SK-N-SH (cell line): Measurements from ENCODE around the gene CHSY1. TPM values are rescaled to one million over a fixed set of nuclear protein-coding genes. Genes with fewer than 3 reads are reported as not detected.

Source experiments
- CTCF ChIA-PET: fragments of 300-600, 350-600 bp; formaldehyde crosslinking; extraction: SDS; loops from one replicate; lab custom pipeline; 2021; lab: Yijun Ruan, JAX
- POLR2A ChIA-PET: fragments of 350-600 bp; sonication (Branson Sonifier 250); formaldehyde crosslinking; extraction: SDS; loops from one replicate; lab custom pipeline; 2020; ENCODE audit warnings: antibody characterized with exemption, inconsistent platforms; lab: Yijun Ruan, JAX
- DNase-seq: peaks from one replicate; pipeline ENCODE4 v3.0.0; 2012
- H2AFZ ChIP-seq: fragments of 200-600 bp; sonication (generic); 2 replicates; pipeline ENCODE4 v1.8.1; 2016; ENCODE audit warnings: antibody characterized with exemption, mild to moderate bottlenecking, low read depth
- H3F3A ChIP-seq: fragments of 200-600 bp; sonication (generic); replicated peaks from 2 replicates; pipeline ENCODE3; 2016; ENCODE audit warnings: antibody characterized with exemption, mild to moderate bottlenecking; ENCODE audit not compliant: insufficient read depth
- H3K27ac ChIP-seq, 2 experiments: fragments of 200-500 bp in 1 of 2; fragments of 200-600 bp in 1 of 2; sonication (Bioruptor generic) in 1 of 2; sonication (generic), shearing (Covaris generic) in 1 of 2; 2 replicates each; pipeline versions ENCODE4 v1.5.1 to v1.6.1; 2014 to 2016; ENCODE audit warnings: low read depth in 2 of 2, inconsistent platforms in 1 of 2, low read length in 1 of 2, mild to moderate bottlenecking in 1 of 2, mixed read lengths in 1 of 2
- H3K27me3 ChIP-seq: fragments of 200-600 bp; sonication (generic), shearing (Covaris generic); 2 replicates; pipeline ENCODE4 v1.6.1; 2016; ENCODE audit warnings: mixed run types; ENCODE audit not compliant: insufficient read depth
- H3K36me3 ChIP-seq, 2 experiments: fragments of 200-500 bp in 1 of 2; fragments of 200-600 bp in 1 of 2; sonication (Bioruptor generic) in 1 of 2; sonication (generic) in 1 of 2; replicated peaks in 1 of 2; 2 replicates each; pipeline versions ENCODE3 to v1.5.1; 2014 to 2016; ENCODE audit warnings: low read length in 1 of 2, mild to moderate bottlenecking in 1 of 2; ENCODE audit not compliant: insufficient read depth in 2 of 2, control insufficient read depth in 1 of 2
- H3K4me1 ChIP-seq, 2 experiments: fragments of 200-500 bp in 1 of 2; fragments of 200-600 bp in 1 of 2; sonication (Bioruptor generic) in 1 of 2; sonication (generic), shearing (Covaris generic) in 1 of 2; 2 replicates each; pipeline versions ENCODE4 v1.5.1 to v1.6.1; 2014 to 2016; ENCODE audit warnings: low read depth in 1 of 2, low read length in 1 of 2, mixed run types in 1 of 2; ENCODE audit not compliant: insufficient read depth in 2 of 2, control insufficient read depth in 1 of 2
- H3K4me2 ChIP-seq: fragments of 200-600 bp; sonication (generic), shearing (Covaris generic); 2 replicates; pipeline ENCODE4 v1.6.1; 2017; ENCODE audit warnings: mixed run types
- H3K4me3 ChIP-seq, 2 experiments: fragments of 200-500 bp in 1 of 2; fragments of 200-600 bp in 1 of 2; sonication (Bioruptor generic) in 1 of 2; sonication (generic), shearing (Covaris generic) in 1 of 2; 2 replicates each; pipeline versions ENCODE4 v1.5.1 to v1.8.1; 2014 to 2016; ENCODE audit warnings: low read depth in 2 of 2, inconsistent platforms in 1 of 2, low read length in 1 of 2, mild to moderate bottlenecking in 1 of 2, mixed read lengths in 1 of 2, moderate library complexity in 1 of 2
- H3K79me2 ChIP-seq: fragments of 200-600 bp; sonication (generic); 2 replicates; pipeline ENCODE4 v1.8.1; 2017; ENCODE audit warnings: mild to moderate bottlenecking; ENCODE audit not compliant: insufficient read depth
- H3K9ac ChIP-seq: fragments of 200-600 bp; sonication (generic); 2 replicates; pipeline ENCODE4 v1.6.1; 2017; ENCODE audit warnings: mixed run types
- H3K9me2 ChIP-seq: fragments of 200-600 bp; sonication (generic); 2 replicates; pipeline ENCODE4 v1.6.1; 2017; ENCODE audit warnings: mixed run types
- H3K9me3 ChIP-seq: fragments of 200-600 bp; sonication (generic); 2 replicates; pipeline ENCODE4 v1.6.1; 2017; ENCODE audit warnings: mixed run types, mild to moderate bottlenecking, moderate library complexity
- H4K20me1 ChIP-seq: fragments of 200-600 bp; sonication (generic); 2 replicates; pipeline ENCODE4 v1.6.1; 2017; ENCODE audit warnings: mild to moderate bottlenecking, mixed run types; ENCODE audit not compliant: insufficient read depth
- FOSL2 ChIP-seq: IDR thresholded peaks from 2 replicates; pipeline ENCODE4 v1.4.0; 2012; ENCODE audit warnings: low read depth, mild to moderate bottlenecking, moderate library complexity, borderline replicate concordance
- FOXM1 ChIP-seq: IDR thresholded peaks from 2 replicates; pipeline ENCODE4 v1.4.0; 2012; ENCODE audit warnings: low read depth, mild to moderate bottlenecking
- IRF3 ChIP-seq: fragments of 150-350 bp; IDR thresholded peaks from 2 replicates; pipeline ENCODE4 v1.6.1; 2016; ENCODE audit warnings: mild to moderate bottlenecking, low read depth, low read length
- JUND ChIP-seq: IDR thresholded peaks from 2 replicates; pipeline ENCODE4 v1.4.0; 2012
- NFIC ChIP-seq: IDR thresholded peaks from 2 replicates; pipeline ENCODE4 v1.4.0; 2012; ENCODE audit warnings: borderline replicate concordance
- NRF1 ChIP-seq: IDR thresholded peaks from 2 replicates; pipeline ENCODE4 v1.6.1; 2012; ENCODE audit warnings: low read depth, mild to moderate bottlenecking, low read length
- POLR2AphosphoS5 ChIP-seq: IDR thresholded peaks from 2 replicates; pipeline ENCODE4 v1.6.1; 2012; ENCODE audit warnings: low read depth, low read length
- RCOR1 ChIP-seq: fragments of 150-350 bp; IDR thresholded peaks from 2 replicates; pipeline ENCODE4 v1.6.1; 2017; ENCODE audit warnings: antibody characterized with exemption, low read length
- REST ChIP-seq: IDR thresholded peaks from 2 replicates; pipeline ENCODE4 v1.6.1; 2012; ENCODE audit warnings: mild to moderate bottlenecking, low read depth, low read length, moderate library complexity
- USF2 ChIP-seq: fragments of 150-350 bp; IDR thresholded peaks from 2 replicates; pipeline ENCODE4 v1.6.1; 2017; ENCODE audit warnings: antibody characterized with exemption, low read length, low read depth, borderline replicate concordance
- YY1 ChIP-seq: IDR thresholded peaks from 2 replicates; pipeline ENCODE4 v1.4.0; 2012; ENCODE audit warnings: low read depth, mild to moderate bottlenecking
- WGBS: methylation state at CpG from one replicate; pipeline ENCODE4 v1.1.6; 2017; ENCODE audit warnings: low lambda C conversion rate; 5-methylcytosine and 5-hydroxymethylcytosine counted together
- polyA plus RNA-seq, 3 experiments: library from polyadenylated mRNA; depleted of rRNA; stranded (reverse); fragments of >200 nt; gene quantifications; 2 replicates each; pipeline ENCODE4 v1.2.3, GENCODE V29; 2012
- TF ChIP-seq, protein P1 (sequence below): fragments of 200-600 bp; sonication (generic); IDR thresholded peaks from 2 replicates; pipeline ENCODE4 v1.6.1; 2017; ENCODE audit warnings: antibody characterized with exemption, mild to moderate bottlenecking, moderate library complexity
- TF ChIP-seq, protein P2 (sequence below): IDR thresholded peaks from 2 replicates; pipeline ENCODE4 v1.4.0; 2012; ENCODE audit warnings: low read depth, borderline replicate concordance
- TF ChIP-seq, protein P3 (sequence below): IDR thresholded peaks from 2 replicates; pipeline ENCODE4 v1.4.0; 2012; ENCODE audit warnings: low read depth, borderline replicate concordance

Gene CHSY1
- polyA plus RNA-seq, 1 of the 3 experiments (the other 2 are of a cell fraction), result 15.7 TPM

DNA sequence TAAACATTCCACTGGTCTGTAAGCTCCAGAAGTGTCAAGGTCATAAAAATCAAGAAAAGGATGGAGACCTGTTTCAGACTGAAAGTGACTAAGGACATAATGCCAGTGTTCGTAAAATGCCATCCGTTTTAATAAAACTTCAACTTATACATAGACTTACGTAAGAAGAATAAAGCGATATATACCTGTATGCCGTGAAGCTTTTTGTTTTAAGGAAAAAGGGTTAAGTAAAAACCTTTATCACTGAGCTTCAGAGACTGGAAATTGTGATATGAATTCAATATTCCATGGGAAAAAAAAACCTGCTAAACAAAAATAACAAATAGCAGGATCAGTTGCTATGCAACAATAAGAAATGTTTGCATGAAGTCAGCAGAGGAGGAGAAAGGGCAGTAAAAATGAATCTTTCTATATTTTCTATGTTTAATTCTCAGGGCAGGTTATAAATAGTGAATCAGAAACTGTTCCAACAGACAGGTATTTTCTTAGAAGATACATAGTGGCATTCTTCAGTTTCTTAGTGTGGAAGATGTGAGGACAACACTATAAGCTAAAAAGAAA lies 42.5 kb downstream of the CHSY1 start:
- TF ChIP-seq, protein P1, sequence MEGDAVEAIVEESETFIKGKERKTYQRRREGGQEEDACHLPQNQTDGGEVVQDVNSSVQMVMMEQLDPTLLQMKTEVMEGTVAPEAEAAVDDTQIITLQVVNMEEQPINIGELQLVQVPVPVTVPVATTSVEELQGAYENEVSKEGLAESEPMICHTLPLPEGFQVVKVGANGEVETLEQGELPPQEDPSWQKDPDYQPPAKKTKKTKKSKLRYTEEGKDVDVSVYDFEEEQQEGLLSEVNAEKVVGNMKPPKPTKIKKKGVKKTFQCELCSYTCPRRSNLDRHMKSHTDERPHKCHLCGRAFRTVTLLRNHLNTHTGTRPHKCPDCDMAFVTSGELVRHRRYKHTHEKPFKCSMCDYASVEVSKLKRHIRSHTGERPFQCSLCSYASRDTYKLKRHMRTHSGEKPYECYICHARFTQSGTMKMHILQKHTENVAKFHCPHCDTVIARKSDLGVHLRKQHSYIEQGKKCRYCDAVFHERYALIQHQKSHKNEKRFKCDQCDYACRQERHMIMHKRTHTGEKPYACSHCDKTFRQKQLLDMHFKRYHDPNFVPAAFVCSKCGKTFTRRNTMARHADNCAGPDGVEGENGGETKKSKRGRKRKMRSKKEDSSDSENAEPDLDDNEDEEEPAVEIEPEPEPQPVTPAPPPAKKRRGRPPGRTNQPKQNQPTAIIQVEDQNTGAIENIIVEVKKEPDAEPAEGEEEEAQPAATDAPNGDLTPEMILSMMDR, result no peak
- TF ChIP-seq YY1, result no peak
- TF ChIP-seq JUND, result no peak
- no peak for TF ChIP-seq REST
- TF ChIP-seq FOSL2, result no peak
- TF ChIP-seq NFIC, result no peak
- TF ChIP-seq, protein P2, sequence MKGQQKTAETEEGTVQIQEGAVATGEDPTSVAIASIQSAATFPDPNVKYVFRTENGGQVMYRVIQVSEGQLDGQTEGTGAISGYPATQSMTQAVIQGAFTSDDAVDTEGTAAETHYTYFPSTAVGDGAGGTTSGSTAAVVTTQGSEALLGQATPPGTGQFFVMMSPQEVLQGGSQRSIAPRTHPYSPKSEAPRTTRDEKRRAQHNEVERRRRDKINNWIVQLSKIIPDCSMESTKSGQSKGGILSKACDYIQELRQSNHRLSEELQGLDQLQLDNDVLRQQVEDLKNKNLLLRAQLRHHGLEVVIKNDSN, result no peak
- no peak for TF ChIP-seq USF2
- TF ChIP-seq, protein P3, sequence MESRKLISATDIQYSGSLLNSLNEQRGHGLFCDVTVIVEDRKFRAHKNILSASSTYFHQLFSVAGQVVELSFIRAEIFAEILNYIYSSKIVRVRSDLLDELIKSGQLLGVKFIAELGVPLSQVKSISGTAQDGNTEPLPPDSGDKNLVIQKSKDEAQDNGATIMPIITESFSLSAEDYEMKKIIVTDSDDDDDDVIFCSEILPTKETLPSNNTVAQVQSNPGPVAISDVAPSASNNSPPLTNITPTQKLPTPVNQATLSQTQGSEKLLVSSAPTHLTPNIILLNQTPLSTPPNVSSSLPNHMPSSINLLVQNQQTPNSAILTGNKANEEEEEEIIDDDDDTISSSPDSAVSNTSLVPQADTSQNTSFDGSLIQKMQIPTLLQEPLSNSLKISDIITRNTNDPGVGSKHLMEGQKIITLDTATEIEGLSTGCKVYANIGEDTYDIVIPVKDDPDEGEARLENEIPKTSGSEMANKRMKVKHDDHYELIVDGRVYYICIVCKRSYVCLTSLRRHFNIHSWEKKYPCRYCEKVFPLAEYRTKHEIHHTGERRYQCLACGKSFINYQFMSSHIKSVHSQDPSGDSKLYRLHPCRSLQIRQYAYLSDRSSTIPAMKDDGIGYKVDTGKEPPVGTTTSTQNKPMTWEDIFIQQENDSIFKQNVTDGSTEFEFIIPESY, result no peak
- no peak for TF ChIP-seq POLR2AphosphoS5
- no peak for TF ChIP-seq IRF3
- TF ChIP-seq NRF1, result no peak
- no peak for TF ChIP-seq RCOR1
- TF ChIP-seq FOXM1, result no peak
- Histone ChIP-seq H3K4me2 (peak overlapping the region; percentile 48; the same call in 1 of the 2 replicates), H3K4me3 (no peak overlapping the region), H3K36me3 (no peaks in the 10 kb centered on the region), H3K27me3 (no peaks in the 10 kb centered on the region), H3K79me2 (peaks cover 100% of the 10 kb centered on the region), H2AFZ (no peak overlapping the region), H3K9ac (peak overlapping the region; percentile 2; the same call in 1 of the 2 replicates), H4K20me1 (peaks cover 76% of the 10 kb centered on the region), H3K9me3 (no peaks in the 10 kb centered on the region), H3F3A (peaks cover 7% of the 10 kb centered on the region), H3K4me1 (peaks cover 25% of the 10 kb centered on the region in 2 experiments), H3K27ac (peak overlapping the region in 1 of 2 experiments; percentile 53; a peak in 3 of 4 replicates), H3K9me2 (no peaks in the 10 kb centered on the region)
- ChIA-PET POLR2A (no interaction called here), CTCF (interaction anchor here (0.6 kb wide), 1 partner anchor 13 kb away, joined by 3 read pairs; no protein-coding TSS in a partner anchor)
- no peak for DNase-seq
- 96% methylated on average over 5 of the region's 5 CpGs for WGBS
